22Rv1 (cell line): Measurements from ENCODE around the gene PLXDC2.

Experiments
- CTCF ChIP-seq: fragments of 450-650 bp; IDR thresholded peaks from 2 replicates; pipeline ENCODE4 v1.5.1; 2017; ENCODE audit warnings: mild to moderate bottlenecking
- ZFX ChIP-seq: fragments of 450-650 bp; IDR thresholded peaks from 2 replicates; pipeline ENCODE4 v1.6.1; 2017; ENCODE audit warnings: antibody characterized with exemption, borderline replicate concordance

DNA sequence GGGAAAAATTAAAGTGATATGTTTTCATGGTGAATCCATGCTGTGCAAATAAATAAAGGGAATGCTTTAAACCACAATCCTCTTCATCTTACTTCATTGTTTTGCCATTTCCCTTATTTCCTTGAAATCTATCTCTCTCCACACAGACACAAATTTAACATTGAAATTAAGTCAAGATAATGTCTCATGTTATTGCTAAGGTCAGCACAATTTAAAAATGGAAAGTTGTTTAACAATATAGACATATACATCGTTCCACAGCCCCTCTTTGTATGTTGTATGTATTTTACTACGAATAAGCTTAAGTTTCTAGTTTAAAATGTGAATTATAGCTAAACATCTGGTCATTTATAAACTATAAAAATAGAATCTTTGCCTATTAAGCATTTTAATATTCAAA, 256.9 kb downstream of the PLXDC2 start:
- no peak for TF ChIP-seq CTCF
- TF ChIP-seq ZFX = no peak
